PFSK-1 (cell line): ENCODE measurements around the gene NR3C1.

Experiments
- REST ChIP-seq, 2 experiments: IDR thresholded peaks; 2 replicates each; pipeline versions ENCODE4 v1.6.1 to v1.8.0; 2011 to 2012; ENCODE audit warnings: low read depth in 2 of 2, low read length in 2 of 2, control low read depth in 1 of 2, inconsistent platforms in 1 of 2, mild to moderate bottlenecking in 1 of 2, moderate library complexity in 1 of 2; ENCODE audit not compliant: insufficient read depth in 1 of 2
- TAF1 ChIP-seq: IDR thresholded peaks from 2 replicates; pipeline ENCODE4 v1.6.1; 2012; ENCODE audit warnings: low read length, control low read depth, borderline replicate concordance; ENCODE audit not compliant: insufficient read depth

- TF ChIP-seq TAF1 (no peak), REST (IDR thresholded peaks at IDR 0.05; ENCODE audit: insufficient read depth in 1 of 2, low read depth in 2 of 2, low read length in 2 of 2) (no peak)
Measured at GRCh38 chr5:143267186-143267585, 136.3 kb downstream of the NR3C1 start.
